Activated CD8-positive, alpha-beta memory T cell treated with anti-CD3 and anti-CD28 coated beads for 1 hour (primary cell): Measurements from ENCODE around the gene ANKRD24.
"Not testable (repeated sequence)": the region's sequence is repeated elsewhere in the genome, so short reads cannot be mapped to it uniquely, and the experiment has no call there.

Experiments used
- DNase-seq, 2 donors: peaks; one replicate each; pipeline ENCODE4 v3.0.0-alpha.2; 2020; ENCODE audit warnings: low read depth in 1 of 2; ENCODE audit errors: extremely low read depth in 1 of 2

The ANKRD24 gene

DNA sequence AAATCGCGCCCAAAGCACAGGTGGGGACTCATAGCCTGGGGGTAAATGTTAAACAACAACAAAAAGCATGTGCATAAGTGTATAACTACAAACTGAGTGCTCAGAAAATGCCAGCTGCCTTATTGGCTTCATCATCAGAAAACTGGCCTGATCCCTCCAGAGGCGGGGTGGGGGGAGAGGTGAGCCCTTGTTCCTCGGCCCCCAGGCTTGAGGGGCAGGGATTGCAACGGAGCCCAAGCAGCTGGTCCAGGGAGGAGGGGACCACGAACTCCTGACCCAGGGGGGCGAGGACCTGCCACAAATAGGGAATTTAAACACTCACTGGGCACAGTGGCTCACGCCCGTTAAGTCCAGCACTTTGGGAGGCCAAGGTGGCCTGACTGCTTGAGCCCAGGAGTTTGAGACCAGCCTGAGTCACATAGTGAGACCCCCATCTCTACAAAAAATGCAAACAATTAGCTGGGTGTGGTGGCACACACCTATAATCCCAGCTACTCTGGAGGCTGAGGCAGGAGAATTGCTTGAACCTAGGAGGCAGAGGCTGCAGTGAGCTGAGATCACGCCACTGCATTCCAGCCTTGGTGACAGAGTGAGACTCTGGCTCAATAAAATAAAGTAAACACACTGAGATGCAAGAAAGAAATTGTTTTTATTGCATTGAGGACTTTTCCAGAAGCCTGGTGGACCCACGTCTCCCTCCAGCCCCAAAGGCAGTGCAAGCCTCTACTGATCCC is 8.8 kb upstream of the ANKRD24 start:
- DNase-seq = no peak

GRCh38 chr19:4174213-4174894 is 8.1 kb upstream of the ANKRD24 start:
- DNase-seq = no peak

DNA sequence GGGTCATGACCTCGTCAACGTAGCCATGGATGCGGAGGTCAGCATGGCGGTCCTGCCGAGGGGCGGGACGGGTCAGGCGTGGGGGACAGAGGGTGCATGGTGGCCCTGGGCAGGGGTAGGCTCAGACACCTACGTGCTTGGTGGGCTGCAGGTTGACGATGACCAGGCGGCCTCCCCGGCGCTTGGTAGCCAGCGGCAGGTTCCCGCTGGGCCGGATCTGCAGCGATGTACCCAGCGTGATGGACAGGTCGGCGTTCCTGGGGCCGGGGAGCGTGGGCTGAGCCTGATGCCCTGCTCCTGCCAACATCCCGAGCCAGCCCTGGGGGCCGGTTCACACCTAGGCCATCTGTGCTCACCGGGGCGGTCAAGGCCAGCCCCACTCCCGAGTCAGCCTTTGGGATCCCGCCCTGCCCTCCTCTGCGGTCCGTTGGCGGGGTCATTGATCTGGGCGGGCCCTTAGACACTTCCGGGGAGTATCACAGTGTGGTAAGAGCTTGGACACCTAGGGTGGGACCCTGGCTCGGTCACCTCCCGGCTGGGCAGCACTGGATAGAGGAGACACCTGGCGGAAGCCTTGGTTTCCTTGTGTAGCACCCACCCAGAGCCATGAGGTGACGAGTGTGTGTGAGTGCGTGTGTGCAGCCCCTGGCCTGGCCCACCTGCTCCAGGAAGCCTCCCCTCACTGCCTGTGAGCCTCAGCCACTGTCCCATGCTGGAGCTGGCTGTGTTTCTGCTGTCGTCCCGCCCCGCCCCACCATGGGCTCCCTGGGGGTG is 7.4 kb upstream of the ANKRD24 start:
- DNase-seq = no peak

GRCh38 chr19:4175669-4175931 is 6.9 kb upstream of the ANKRD24 start:
- no peak for DNase-seq

DNA sequence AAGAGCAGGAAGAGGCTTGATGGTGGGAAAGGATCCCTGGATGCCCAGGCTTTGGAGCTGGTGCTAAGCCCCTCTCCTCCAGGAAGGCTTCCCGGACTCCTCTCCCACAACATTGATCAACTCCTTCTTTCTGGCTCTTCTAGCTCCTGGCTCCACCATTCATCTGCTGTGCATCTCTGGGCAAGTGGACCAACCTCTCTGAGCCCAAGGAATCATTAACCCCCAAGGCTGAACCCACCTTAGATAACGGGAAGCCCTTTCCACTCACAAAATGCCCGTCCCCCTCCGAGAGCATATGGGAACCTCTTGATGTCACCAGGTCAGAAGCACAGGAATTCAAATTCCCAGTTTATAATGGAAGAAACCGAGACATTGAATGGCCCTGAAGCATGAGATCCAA is 5.3 kb upstream of the ANKRD24 start:
- DNase-seq = no peak

DNA sequence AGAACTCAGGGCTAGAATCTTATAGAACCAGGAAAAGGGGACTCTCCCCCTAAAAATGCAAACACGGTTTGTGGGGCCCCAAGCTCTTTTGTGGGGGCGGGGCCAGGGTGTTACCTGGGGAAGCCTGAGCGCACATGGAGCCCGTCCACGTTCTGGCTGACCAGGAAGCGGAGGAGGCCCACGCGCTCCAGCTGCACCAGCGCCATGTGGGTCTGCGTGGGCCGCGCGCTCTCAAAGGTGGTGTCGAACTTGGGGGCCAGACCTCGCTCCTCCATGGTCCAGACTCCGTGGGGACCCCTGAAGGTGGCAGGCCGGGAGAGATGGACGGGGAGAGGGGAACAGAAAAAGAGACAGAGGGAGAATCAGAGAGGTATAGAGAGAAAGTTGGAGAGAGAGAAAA is 3.5 kb upstream of the ANKRD24 start:
- no peak for DNase-seq

GRCh38 chr19:4181053-4181508 is 1.4 kb upstream of the ANKRD24 start:
- DNase-seq = no peak

GRCh38 chr19:4183967-4184717 is 1.7 kb downstream of the ANKRD24 start:
- no peak for DNase-seq

- DNase-seq = no peak
Measured at GRCh38 chr19:4184718-4185352, 2.3 kb downstream of the ANKRD24 start.

DNA sequence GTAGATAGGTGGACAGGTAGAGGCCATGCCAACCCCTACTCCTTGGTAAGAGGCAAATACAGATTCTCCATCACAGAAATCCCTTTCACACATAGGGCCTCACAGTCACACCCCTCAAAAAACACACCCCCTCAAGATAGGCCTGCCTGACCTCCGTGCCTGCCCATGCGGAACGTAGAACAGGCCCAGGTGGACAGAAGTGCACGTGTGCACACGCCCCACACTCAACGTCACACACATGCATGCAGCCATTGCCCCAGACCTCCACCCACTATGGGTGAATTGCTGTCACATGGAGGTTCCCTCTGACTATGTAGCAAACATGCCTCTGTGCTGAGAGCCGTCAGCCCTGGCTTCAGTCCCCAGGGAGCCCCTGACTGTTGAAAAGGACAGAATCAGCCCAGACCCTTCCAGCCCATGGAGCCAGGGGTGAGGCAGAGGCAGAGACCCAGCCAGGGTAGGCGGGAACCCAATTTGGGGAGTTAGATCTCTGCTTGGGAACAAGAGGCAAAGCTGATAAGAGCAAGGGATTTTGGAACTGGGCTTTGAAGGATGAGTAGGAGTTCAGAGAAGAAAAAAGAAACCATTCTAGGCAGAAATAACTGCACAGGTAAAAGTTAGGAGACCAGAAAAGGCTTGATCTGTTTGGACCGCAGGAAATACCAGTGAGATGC is 3.1 kb downstream of the ANKRD24 start:
- DNase-seq = no peak

DNA sequence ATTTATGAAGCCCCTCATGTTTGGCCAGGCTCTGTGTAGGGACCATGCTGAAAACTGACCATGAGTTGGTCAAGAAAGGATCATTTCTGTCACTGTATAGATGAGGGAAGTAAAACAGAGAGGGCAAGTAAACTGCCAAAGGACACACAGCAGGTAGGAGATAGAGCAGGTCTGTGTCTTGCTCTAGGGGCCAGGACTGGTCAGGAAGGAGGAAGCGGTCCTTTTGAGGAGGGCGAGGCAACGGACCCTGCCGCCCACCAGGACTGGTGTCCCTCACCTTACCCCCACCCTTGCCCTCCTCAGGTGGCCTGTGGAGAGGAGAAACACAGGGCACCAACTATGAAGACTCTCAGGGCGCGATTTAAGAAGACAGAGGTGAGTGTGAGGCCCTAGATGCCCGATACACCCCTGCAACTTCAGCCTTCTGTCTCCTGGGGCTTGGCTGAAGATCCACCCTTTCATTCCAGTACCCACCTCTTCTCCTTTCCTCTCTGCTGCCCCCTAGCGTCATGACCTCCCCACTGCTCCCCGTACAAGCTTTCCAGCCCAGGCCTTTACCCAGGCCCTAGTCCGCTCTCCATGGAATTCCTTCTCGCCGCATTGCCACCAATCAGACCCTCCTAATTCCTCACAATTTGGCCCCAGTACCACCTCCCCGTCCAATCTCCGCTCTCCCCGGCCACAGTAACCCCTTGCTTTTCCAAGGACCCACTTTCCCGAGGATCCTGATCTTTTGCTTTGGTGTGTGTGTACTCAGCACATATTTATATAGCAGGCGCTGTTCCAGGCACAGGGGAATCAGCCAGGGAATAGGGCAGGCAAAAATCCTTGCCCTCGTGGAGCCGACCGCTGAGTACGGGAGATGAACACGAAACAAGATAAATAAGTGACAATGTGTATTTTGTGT is 3.9 kb downstream of the ANKRD24 start:
- DNase-seq = peak; percentile 49 to 65

DNA sequence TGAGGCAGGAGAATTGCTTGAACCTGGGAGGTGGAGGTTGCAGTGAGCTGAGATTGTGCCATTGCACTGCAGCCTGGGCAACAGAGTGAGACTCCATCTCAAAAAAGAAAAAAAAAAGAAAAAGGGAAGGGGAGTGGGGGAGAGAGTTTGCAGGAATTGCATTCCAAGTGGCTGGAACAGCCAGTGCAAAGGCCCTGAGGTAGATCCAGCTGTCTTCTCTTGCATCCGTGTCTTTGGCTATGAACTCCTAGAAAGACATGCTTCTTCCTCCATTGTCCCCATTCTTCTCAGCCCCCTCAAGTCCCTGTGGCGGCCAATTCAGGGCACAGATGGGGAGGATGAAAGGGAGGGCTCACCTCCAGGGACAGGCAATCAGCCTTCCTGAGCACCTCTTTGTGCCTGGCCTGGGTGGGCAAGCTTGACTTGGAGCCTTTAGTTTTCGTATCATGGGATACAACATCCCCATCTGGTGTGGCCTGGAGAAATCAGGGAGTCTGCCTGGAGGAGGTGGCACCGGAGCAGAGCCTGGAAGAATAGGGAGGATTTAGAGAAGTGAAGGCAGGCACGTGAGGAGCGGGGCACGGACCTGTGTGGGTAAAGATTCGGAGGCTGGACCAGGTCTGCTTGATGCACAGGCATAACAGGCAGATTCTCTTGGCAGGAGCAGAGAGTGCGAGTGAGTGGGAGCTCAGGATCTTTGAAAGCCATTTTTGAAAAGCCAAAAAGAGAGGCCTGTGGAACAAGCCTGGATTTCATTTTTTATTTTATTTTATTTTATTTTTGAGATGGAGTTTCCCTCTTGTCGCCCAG is 5.0 kb downstream of the ANKRD24 start:
- no peak for DNase-seq

GRCh38 chr19:4189641-4190040 is 7.2 kb downstream of the ANKRD24 start:
- no peak for DNase-seq

- DNase-seq = not testable (repeated sequence)
Measured at GRCh38 chr19:4192537-4192936, 10.0 kb downstream of the ANKRD24 start.

DNA sequence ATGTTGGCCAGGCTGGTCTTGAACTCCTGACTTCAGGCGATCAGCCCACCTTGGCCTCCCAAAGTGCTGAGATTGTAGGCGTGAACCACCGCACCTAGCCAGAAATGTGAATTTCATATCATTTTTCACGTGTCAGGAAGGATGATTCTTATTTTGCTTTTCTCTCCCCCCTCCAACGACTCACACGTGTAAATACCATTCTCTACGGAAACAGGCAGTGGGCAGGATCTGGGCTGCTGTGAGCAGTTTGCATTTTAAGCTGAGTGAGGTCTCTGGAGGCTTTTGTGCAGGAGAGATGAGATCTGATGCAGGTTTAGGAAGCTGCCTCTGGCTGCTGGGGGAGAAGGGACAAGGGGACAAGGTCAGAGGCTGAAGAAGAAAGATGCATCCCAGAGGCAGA is 11.9 kb downstream of the ANKRD24 start:
- no peak for DNase-seq

DNA sequence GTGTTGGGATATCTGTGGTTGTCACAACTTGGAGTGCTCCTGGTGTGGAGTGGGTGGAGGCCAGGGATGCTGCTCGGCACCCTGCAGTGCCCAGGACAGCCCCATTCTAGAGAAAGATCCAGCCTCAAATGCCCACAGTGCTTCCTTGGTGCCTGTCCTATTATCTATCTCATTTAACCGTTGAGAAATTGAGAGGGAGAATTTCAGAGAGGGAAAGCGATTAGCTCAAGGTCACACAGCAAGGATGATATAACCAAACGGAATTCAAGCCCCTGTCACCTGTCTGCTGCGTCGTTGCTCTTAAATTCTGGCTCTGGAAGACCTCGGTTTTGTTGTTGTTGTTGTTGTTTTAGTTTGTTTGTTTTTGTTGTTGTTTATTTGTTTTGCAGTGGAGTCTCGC is 13.5 kb downstream of the ANKRD24 start:
- DNase-seq = no peak

DNA sequence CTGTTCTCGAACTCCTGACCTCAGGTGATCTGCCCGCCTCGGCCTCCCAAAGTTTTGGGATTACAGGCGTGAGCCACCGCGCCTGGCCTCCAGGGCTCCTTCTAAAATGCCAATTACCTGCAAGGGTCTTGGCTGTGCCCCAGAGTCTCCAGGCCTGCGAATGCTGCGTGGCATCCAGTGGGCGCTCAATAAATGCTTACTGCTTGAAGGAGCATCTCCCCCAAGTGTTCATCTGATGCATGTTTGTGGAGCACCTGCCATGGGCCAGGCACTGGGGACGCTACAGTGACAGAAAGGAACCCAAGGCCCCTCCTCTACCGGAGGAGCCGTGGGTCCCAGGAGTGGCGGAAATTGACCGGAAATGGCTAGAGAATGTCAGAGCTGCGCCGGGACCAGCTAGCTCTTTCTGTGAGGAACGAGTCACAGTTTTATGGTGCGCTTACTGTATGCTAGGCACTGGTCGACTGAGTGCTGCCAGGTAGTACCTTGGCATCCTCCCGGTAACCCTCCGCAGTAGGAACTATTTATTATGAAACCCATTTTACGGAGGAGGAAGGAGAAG is 14.2 kb downstream of the ANKRD24 start:
- DNase-seq = no peak

GRCh38 chr19:4197228-4197624 is 14.7 kb downstream of the ANKRD24 start:
- DNase-seq = no peak
